K562 (cell line): ENCODE data around the gene GRPEL2. TPM values are rescaled to one million over a fixed set of nuclear protein-coding genes. Genes with fewer than 3 reads are reported as not detected.
A peak's percentile ranks its signal among the peaks of the same experiment; 100 is the strongest.

ENCODE experiments used
- ATAC-seq: fragments of 200-7000 bp; cut with Tn5 transposase; 3 replicates; pipeline ENCODE4 v1.9.1; 2020; ENCODE audit warnings: moderate library complexity
- BruUV-seq: library from RNA; stranded (reverse); fragments of 400-500 nt; replicated peaks from 2 replicates; lab custom pipeline; 2021; lab: Mats Ljungman, UMichigan
- CTCF ChIA-PET: fragments of 300-600 bp; formaldehyde crosslinking; extraction: SDS; loops from one replicate; lab custom pipeline; 2021; ENCODE audit warnings: low intra/inter-chr PET ratio; lab: Yijun Ruan, JAX
- POLR2A ChIA-PET: fragments of 300-600, 350-650 bp; sonication (Branson Sonifier 250); formaldehyde crosslinking; extraction: SDS; loops from one replicate; lab custom pipeline; 2021; ENCODE audit warnings: antibody characterized with exemption, inconsistent platforms; lab: Yijun Ruan, JAX
- DNase-seq, 4 experiments: peaks; one replicate each; pipeline versions ENCODE4 v3.0.0 to v3.0.0-alpha.2; 2011 to 2018; ENCODE audit warnings: low spot score in 3 of 4, mixed read lengths in 3 of 4; ENCODE audit errors: extremely low read depth in 1 of 4
- FAIRE-seq: peaks from 2 replicates; lab custom pipeline; 2011; peaks lifted over from hg19 to GRCh38; lab: Jason Lieb, UNC
- H2AFZ ChIP-seq: 2 replicates; pipeline ENCODE4 v1.6.0; 2011; ENCODE audit warnings: low read depth, low read length, control low read depth, inconsistent platforms
- H3K27ac ChIP-seq: fragments of 200-600 bp; 3 replicates; pipeline ENCODE4 v1.8.0; 2011; ENCODE audit warnings: low read depth, mild to moderate bottlenecking, control low read depth, inconsistent platforms, low read length, moderate library complexity, mixed read lengths; ENCODE audit errors: extremely low read depth
- H3K27me3 ChIP-seq, 2 experiments: fragments of 300-600 bp in 1 of 2; 2 replicates in 1 of 2; 3 replicates in 1 of 2; pipeline versions ENCODE4 v1.6.0 to v1.8.0; 2011; ENCODE audit warnings: inconsistent platforms in 2 of 2, low read length in 2 of 2, mild to moderate bottlenecking in 1 of 2, mixed read lengths in 1 of 2, moderate library complexity in 1 of 2; ENCODE audit not compliant: control insufficient read depth in 2 of 2, insufficient read depth in 2 of 2
- H3K36me3 ChIP-seq: fragments of 300-600 bp; 3 replicates; pipeline ENCODE4 v1.8.0; 2011; ENCODE audit warnings: mild to moderate bottlenecking, low read length, inconsistent platforms; ENCODE audit not compliant: control insufficient read depth, insufficient read depth
- H3K4me1 ChIP-seq, 2 experiments: fragments of 200-600 bp in 1 of 2; replicated peaks in 1 of 2; 2 replicates in 1 of 2; 3 replicates in 1 of 2; pipeline versions ENCODE4 v1.5.1 to v1.8.0; 2011; ENCODE audit warnings: inconsistent platforms in 2 of 2, low read length in 2 of 2, mild to moderate bottlenecking in 1 of 2, mixed read lengths in 1 of 2, moderate library complexity in 1 of 2; ENCODE audit not compliant: control insufficient read depth in 2 of 2, insufficient read depth in 2 of 2
- H3K4me2 ChIP-seq: 2 replicates; pipeline ENCODE4 v1.6.1; 2011; ENCODE audit warnings: low read length, control low read depth, inconsistent platforms, mixed read lengths; ENCODE audit not compliant: insufficient read depth
- H3K4me3 ChIP-seq: fragments of 200-600 bp; sonication (generic), shearing (Covaris generic); 2 replicates; pipeline ENCODE4 v1.5.1; 2016; ENCODE audit warnings: control low read depth, inconsistent platforms
- H3K79me2 ChIP-seq: fragments of 200-600 bp; 3 replicates; pipeline ENCODE4 v1.8.0; 2011; ENCODE audit warnings: low read length, inconsistent platforms; ENCODE audit not compliant: control insufficient read depth, insufficient read depth
- H3K9ac ChIP-seq, 2 experiments: 2 replicates each; pipeline versions ENCODE4 v1.6.0 to v1.6.1; 2011; ENCODE audit warnings: low read depth in 2 of 2, low read length in 2 of 2, control low read depth in 1 of 2, inconsistent platforms in 1 of 2, mild to moderate bottlenecking in 1 of 2, mixed read lengths in 1 of 2; ENCODE audit not compliant: insufficient read depth in 1 of 2
- H3K9me1 ChIP-seq: one replicate; pipeline ENCODE4 v1.6.0; 2011; ENCODE audit warnings: inconsistent platforms, mild to moderate bottlenecking, low read length, moderate library complexity; ENCODE audit not compliant: control insufficient read depth, insufficient read depth
- H3K9me3 ChIP-seq: replicated peaks from 2 replicates; pipeline ENCODE4 v1.5.1; 2011; ENCODE audit warnings: low read depth, low read length, inconsistent platforms; ENCODE audit not compliant: control insufficient read depth, insufficient read depth
- H4K20me1 ChIP-seq: replicated peaks from 2 replicates; pipeline ENCODE4 v1.6.1; 2011; ENCODE audit warnings: low read length, inconsistent platforms, mixed read lengths; ENCODE audit not compliant: control insufficient read depth, insufficient read depth
- CHD2 ChIP-seq: IDR thresholded peaks from 2 replicates; pipeline ENCODE4 v1.6.1; 2011; ENCODE audit warnings: low read depth, low read length
- CSDE1 ChIP-seq, 2 experiments: fragments of 450-650 bp; IDR thresholded peaks; 2 replicates each; pipeline ENCODE4 v1.6.1; 2016; ENCODE audit warnings: mild to moderate bottlenecking in 1 of 2
- ETV5 ChIP-seq: sonication (generic); formaldehyde crosslinking; IDR thresholded peaks from 2 replicates; pipeline ENCODE4 v1.4.0; 2020; ENCODE audit warnings: low read depth, mild to moderate bottlenecking, missing genetic modification reagents
- EZH2 ChIP-seq: IDR thresholded peaks from 2 replicates; pipeline ENCODE4 v1.6.1; 2012; ENCODE audit warnings: low read depth, mild to moderate bottlenecking, inconsistent platforms, low read length, borderline replicate concordance
- FOXM1 ChIP-seq, 2 experiments: fragments of 450-650 bp in 1 of 2; sonication (generic) in 1 of 2; formaldehyde crosslinking in 1 of 2; IDR thresholded peaks; 2 replicates each; pipeline versions ENCODE4 v1.6.1 to v1.9.0; 2017 to 2022; ENCODE audit warnings: low read depth in 2 of 2, mild to moderate bottlenecking in 2 of 2, missing genetic modification reagents in 1 of 2, moderate library complexity in 1 of 2
- HBP1 ChIP-seq: fragments of 450-650 bp; formaldehyde crosslinking; IDR thresholded peaks from 2 replicates; pipeline ENCODE4 v1.4.0; 2022; ENCODE audit warnings: missing genetic modification characterization
- HNRNPUL1 ChIP-seq: fragments of 200-400 bp; formaldehyde crosslinking; IDR thresholded peaks from 2 replicates; pipeline ENCODE4 v1.6.1; 2017; ENCODE audit warnings: low read length
- ILK ChIP-seq: fragments of 450-650 bp; IDR thresholded peaks from 2 replicates; pipeline ENCODE4 v1.6.1; 2016; ENCODE audit warnings: missing genetic modification characterization, low read depth, mild to moderate bottlenecking, missing compliant biosample characterization, moderate library complexity, borderline replicate concordance
- LARP7 ChIP-seq: fragments of 450-650 bp; IDR thresholded peaks from 2 replicates; pipeline ENCODE4 v1.6.1; 2016
- RB1 ChIP-seq: fragments of 450-650 bp; IDR thresholded peaks from 2 replicates; pipeline ENCODE4 v1.6.1; 2017; ENCODE audit warnings: low read depth, mild to moderate bottlenecking
- SMARCC2 ChIP-seq: fragments of 450-650 bp; IDR thresholded peaks from 2 replicates; pipeline ENCODE4 v1.6.1; 2017; ENCODE audit warnings: antibody characterized with exemption, moderate library complexity, mild to moderate bottlenecking, low read depth
- TAF7 ChIP-seq: fragments of 450-650 bp; IDR thresholded peaks from 2 replicates; pipeline ENCODE4 v1.6.1; 2016; ENCODE audit warnings: missing genetic modification characterization, missing compliant biosample characterization
- TEAD2 ChIP-seq: fragments of 450-650 bp; IDR thresholded peaks from 2 replicates; pipeline ENCODE4 v1.6.1; 2016; ENCODE audit warnings: missing genetic modification characterization, control low read depth, missing compliant biosample characterization
- ZFP1 ChIP-seq: fragments of 450-650 bp; formaldehyde crosslinking; IDR thresholded peaks from 2 replicates; pipeline ENCODE4 v1.4.0; 2020; ENCODE audit warnings: mild to moderate bottlenecking, mixed read lengths
- ZFP30 ChIP-seq: fragments of 250-450 bp; sonication (Bioruptor Pico); IDR thresholded peaks from 2 replicates; pipeline ENCODE4 v1.8.0; 2022; ENCODE audit warnings: moderate library complexity, mild to moderate bottlenecking, inconsistent platforms, borderline replicate concordance
- ZNF584 ChIP-seq: fragments of 200-800 bp; sonication (Bioruptor generic); IDR thresholded peaks from 2 replicates; pipeline ENCODE4 v1.6.1; 2016; ENCODE audit warnings: low read depth, mild to moderate bottlenecking, missing genetic modification characterization, missing compliant biosample characterization
- ZNF699 ChIP-seq: fragments of 250-450 bp; sonication (Bioruptor Pico); IDR thresholded peaks from 2 replicates; pipeline ENCODE4 v1.8.0; 2021; ENCODE audit warnings: mild to moderate bottlenecking, moderate library complexity; ENCODE audit not compliant: insufficient replicate concordance
- WGBS: fragments of 100-300 bp; shearing (Covaris generic); methylation state at CpG from one replicate; pipeline ENCODE4 v1.1.6; 2016; ENCODE audit warnings: low coverage, mixed read lengths; ENCODE audit not compliant: insufficient coverage; ENCODE audit errors: missing lambda C conversion rate; 5-methylcytosine and 5-hydroxymethylcytosine counted together
- in situ Hi-C: fragments of 300-500 bp; cut with MboI; formaldehyde crosslinking; loops from 4 replicates; pipeline ENCODE4 v1.15.0; 2018; ENCODE audit warnings: inconsistent platforms, mixed read lengths
- intact Hi-C: fragments of 100-400 bp; cut with micrococcal nuclease; formaldehyde crosslinking; loops from 2 replicates; pipeline ENCODE4 v1.14.2; 2022
- polyA plus RNA-seq, 8 experiments: library from polyadenylated mRNA; depleted of rRNA in 4 of 8; stranded (reverse) in 5 of 8; unstranded in 3 of 8; fragments of >200 nt; fragmentation: Nextera tagmentation in 2 of 8; fragmentation: Illumina TruSeq in 1 of 8; extraction: Ambion mirVana in 2 of 8; extraction: Trizol in 1 of 8; gene quantifications; 2 replicates each; pipeline versions ENCODE4 v1.2.1 to v1.2.3, GENCODE V29; 2011 to 2014; ENCODE audit warnings: inconsistent platforms in 1 of 8, missing spikeins in 1 of 8
- total RNA-seq, 7 experiments: library from RNA; depleted of rRNA in 6 of 7; stranded (reverse); fragments of >200 nt in 6 of 7; fragmentation: Illumina TruSeq in 2 of 7; extraction: Trizol in 2 of 7; gene quantifications; 2 replicates each; pipeline versions ENCODE4 v1.2.1 to v1.2.3, GENCODE V29; 2011 to 2021; ENCODE audit warnings: low replicate concordance in 1 of 7
- TF ChIP-seq, protein P1 (sequence below): fragments of 250-450 bp; sonication (Bioruptor Pico); IDR thresholded peaks from 2 replicates; pipeline ENCODE4 v1.5.0; 2021

The GRPEL2 gene
- total and polyA plus RNA-seq, 9 of the 15 experiments (the other 6 are each of a cell fraction or from before 2014, with no cell fraction given), result 11.2 to 40.5 (median 25.8) TPM

GRCh38 chr5:149324641-149325040, 20.7 kb upstream of the GRPEL2 start:
- CTCF ChIA-PET, result no interaction called here
- no peak for FAIRE-seq

More at GRCh38 chr5:149324641-149325040, 20.7 kb upstream of the GRPEL2 start:
- no peak overlapping the region for H3K4me2 ChIP-seq
- in situ Hi-C loops, result loop anchor here (5.0 kb wide), 1 partner anchor 48 kb away; no protein-coding TSS in a partner anchor
- no TSS peak for BruUV-seq
- intact Hi-C loops, result no loop called here
- H3K4me1 ChIP-seq, result peaks cover 17 to 25% of the 10 kb centered on the region in 2 experiments
- peak overlapping the region; percentile 57 for H2AFZ ChIP-seq
- H3K27ac ChIP-seq, result no peak overlapping the region
- no peaks in the 10 kb centered on the region for H3K27me3 ChIP-seq
- no peaks in the 10 kb centered on the region for H3K36me3 ChIP-seq
- no peaks in the 10 kb centered on the region for H3K9me3 ChIP-seq
- H3K4me3 ChIP-seq, result no peak overlapping the region
- H3K79me2 ChIP-seq, result no peaks in the 10 kb centered on the region
- H4K20me1 ChIP-seq, result no peaks in the 10 kb centered on the region
- ATAC-seq (no peak), DNase-seq (no peak)
- TF ChIP-seq SMARCC2, result no peak
- no peak for TF ChIP-seq LARP7
- TF ChIP-seq CHD2, result no peak
- no peak for TF ChIP-seq ZNF699 (CRISPR knock-in tag)
- no peak for TF ChIP-seq RB1
- no peak for TF ChIP-seq ILK (tag)
- TF ChIP-seq TAF7 (tag), result no peak
- TF ChIP-seq, protein P1, sequence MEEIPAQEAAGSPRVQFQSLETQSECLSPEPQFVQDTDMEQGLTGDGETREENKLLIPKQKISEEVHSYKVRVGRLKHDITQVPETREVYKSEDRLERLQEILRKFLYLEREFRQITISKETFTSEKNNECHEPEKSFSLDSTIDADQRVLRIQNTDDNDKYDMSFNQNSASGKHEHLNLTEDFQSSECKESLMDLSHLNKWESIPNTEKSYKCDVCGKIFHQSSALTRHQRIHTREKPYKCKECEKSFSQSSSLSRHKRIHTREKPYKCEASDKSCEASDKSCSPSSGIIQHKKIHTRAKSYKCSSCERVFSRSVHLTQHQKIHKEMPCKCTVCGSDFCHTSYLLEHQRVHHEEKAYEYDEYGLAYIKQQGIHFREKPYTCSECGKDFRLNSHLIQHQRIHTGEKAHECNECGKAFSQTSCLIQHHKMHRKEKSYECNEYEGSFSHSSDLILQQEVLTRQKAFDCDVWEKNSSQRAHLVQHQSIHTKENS (CRISPR knock-in tag), result no peak
- no peak for TF ChIP-seq ZFP30 (CRISPR knock-in tag)
- no peak for TF ChIP-seq ZNF584 (CRISPR knock-in tag)
- TF ChIP-seq TEAD2, result no peak
- no peak for TF ChIP-seq ZFP1 (CRISPR knock-in tag)
- no peak for TF ChIP-seq HNRNPUL1
- TF ChIP-seq FOXM1 (IDR thresholded peaks at IDR 0.05; ENCODE audit: low read depth), result no peak
- no peak for TF ChIP-seq FOXM1 (CRISPR knock-in tag; IDR thresholded peaks at IDR 0.05; ENCODE audit: low read depth)
- TF ChIP-seq CSDE1 (IDR thresholded peaks at IDR 0.05), result no peak
- TF ChIP-seq HBP1, result no peak
- TF ChIP-seq ETV5 (CRISPR knock-in tag), result no peak
- no peak for TF ChIP-seq EZH2
- 33% methylated on average over 2 of the region's 2 CpGs for WGBS
- H3K9ac ChIP-seq, result no peak overlapping the region
- POLR2A ChIA-PET, result interaction anchor here (0.6 to 0.7 kb wide), 3 partner anchors 13 to 1334 kb away, joined by 3 to 4 read pairs (median 3); no protein-coding TSS in a partner anchor
- no peaks in the 10 kb centered on the region for H3K9me1 ChIP-seq
